Measurements from ENCODE around the gene FKBP5. TPM values are rescaled to one million over a fixed set of nuclear protein-coding genes. Genes with fewer than 3 reads are reported as not detected.

Gene FKBP5
- total and polyA plus RNA-seq, 9 of the 15 experiments (the other 6 are each of a cell fraction or from before 2014, with no cell fraction given): 32.7 to 151 (median 75.0) TPM

- TF ChIP-seq, protein P1, sequence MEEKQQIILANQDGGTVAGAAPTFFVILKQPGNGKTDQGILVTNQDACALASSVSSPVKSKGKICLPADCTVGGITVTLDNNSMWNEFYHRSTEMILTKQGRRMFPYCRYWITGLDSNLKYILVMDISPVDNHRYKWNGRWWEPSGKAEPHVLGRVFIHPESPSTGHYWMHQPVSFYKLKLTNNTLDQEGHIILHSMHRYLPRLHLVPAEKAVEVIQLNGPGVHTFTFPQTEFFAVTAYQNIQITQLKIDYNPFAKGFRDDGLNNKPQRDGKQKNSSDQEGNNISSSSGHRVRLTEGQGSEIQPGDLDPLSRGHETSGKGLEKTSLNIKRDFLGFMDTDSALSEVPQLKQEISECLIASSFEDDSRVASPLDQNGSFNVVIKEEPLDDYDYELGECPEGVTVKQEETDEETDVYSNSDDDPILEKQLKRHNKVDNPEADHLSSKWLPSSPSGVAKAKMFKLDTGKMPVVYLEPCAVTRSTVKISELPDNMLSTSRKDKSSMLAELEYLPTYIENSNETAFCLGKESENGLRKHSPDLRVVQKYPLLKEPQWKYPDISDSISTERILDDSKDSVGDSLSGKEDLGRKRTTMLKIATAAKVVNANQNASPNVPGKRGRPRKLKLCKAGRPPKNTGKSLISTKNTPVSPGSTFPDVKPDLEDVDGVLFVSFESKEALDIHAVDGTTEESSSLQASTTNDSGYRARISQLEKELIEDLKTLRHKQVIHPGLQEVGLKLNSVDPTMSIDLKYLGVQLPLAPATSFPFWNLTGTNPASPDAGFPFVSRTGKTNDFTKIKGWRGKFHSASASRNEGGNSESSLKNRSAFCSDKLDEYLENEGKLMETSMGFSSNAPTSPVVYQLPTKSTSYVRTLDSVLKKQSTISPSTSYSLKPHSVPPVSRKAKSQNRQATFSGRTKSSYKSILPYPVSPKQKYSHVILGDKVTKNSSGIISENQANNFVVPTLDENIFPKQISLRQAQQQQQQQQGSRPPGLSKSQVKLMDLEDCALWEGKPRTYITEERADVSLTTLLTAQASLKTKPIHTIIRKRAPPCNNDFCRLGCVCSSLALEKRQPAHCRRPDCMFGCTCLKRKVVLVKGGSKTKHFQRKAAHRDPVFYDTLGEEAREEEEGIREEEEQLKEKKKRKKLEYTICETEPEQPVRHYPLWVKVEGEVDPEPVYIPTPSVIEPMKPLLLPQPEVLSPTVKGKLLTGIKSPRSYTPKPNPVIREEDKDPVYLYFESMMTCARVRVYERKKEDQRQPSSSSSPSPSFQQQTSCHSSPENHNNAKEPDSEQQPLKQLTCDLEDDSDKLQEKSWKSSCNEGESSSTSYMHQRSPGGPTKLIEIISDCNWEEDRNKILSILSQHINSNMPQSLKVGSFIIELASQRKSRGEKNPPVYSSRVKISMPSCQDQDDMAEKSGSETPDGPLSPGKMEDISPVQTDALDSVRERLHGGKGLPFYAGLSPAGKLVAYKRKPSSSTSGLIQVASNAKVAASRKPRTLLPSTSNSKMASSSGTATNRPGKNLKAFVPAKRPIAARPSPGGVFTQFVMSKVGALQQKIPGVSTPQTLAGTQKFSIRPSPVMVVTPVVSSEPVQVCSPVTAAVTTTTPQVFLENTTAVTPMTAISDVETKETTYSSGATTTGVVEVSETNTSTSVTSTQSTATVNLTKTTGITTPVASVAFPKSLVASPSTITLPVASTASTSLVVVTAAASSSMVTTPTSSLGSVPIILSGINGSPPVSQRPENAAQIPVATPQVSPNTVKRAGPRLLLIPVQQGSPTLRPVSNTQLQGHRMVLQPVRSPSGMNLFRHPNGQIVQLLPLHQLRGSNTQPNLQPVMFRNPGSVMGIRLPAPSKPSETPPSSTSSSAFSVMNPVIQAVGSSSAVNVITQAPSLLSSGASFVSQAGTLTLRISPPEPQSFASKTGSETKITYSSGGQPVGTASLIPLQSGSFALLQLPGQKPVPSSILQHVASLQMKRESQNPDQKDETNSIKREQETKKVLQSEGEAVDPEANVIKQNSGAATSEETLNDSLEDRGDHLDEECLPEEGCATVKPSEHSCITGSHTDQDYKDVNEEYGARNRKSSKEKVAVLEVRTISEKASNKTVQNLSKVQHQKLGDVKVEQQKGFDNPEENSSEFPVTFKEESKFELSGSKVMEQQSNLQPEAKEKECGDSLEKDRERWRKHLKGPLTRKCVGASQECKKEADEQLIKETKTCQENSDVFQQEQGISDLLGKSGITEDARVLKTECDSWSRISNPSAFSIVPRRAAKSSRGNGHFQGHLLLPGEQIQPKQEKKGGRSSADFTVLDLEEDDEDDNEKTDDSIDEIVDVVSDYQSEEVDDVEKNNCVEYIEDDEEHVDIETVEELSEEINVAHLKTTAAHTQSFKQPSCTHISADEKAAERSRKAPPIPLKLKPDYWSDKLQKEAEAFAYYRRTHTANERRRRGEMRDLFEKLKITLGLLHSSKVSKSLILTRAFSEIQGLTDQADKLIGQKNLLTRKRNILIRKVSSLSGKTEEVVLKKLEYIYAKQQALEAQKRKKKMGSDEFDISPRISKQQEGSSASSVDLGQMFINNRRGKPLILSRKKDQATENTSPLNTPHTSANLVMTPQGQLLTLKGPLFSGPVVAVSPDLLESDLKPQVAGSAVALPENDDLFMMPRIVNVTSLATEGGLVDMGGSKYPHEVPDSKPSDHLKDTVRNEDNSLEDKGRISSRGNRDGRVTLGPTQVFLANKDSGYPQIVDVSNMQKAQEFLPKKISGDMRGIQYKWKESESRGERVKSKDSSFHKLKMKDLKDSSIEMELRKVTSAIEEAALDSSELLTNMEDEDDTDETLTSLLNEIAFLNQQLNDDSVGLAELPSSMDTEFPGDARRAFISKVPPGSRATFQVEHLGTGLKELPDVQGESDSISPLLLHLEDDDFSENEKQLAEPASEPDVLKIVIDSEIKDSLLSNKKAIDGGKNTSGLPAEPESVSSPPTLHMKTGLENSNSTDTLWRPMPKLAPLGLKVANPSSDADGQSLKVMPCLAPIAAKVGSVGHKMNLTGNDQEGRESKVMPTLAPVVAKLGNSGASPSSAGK (IDR thresholded peaks at IDR 0.05): peak; percentile 99
- TF ChIP-seq DIDO1 (tag; IDR thresholded peaks at IDR 0.05; ENCODE audit: low read depth) (peak; percentile 55; the same call in 1 of the 2 replicates), ZBED1 (IDR thresholded peaks at IDR 0.05) (peak; percentile 65; the same call in 1 of the 2 replicates), C11orf30 (IDR thresholded peaks at IDR 0.05; ENCODE audit: low read depth) (peak; percentile 92), FOSL1 (tag; conservative IDR thresholded peaks at IDR 0.05) (peak; percentile 90), HMGN3 (IDR thresholded peaks at IDR 0.05; ENCODE audit: borderline replicate concordance, extremely low read depth, insufficient read length, low read depth, low read length) (peak; percentile 95), PHTF2 (CRISPR knock-in tag; IDR thresholded peaks at IDR 0.05) (no peak), HMGXB4 (CRISPR knock-in tag; IDR thresholded peaks at IDR 0.05) (peak; percentile 82), ARID2 (IDR thresholded peaks at IDR 0.05) (no peak), ZNF263 (CRISPR knock-in tag; IDR thresholded peaks at IDR 0.05; ENCODE audit: borderline replicate concordance) (peak; percentile 64; the same call in 1 of the 2 replicates), USF1 (CRISPR knock-in tag; IDR thresholded peaks at IDR 0.05) (peak; percentile 85), KAT7 (CRISPR knock-in tag; IDR thresholded peaks at IDR 0.05; ENCODE audit: borderline replicate concordance) (no peak; the same call in 1 of the 2 replicates), HDAC1 (IDR thresholded peaks at IDR 0.05) (peak in 1 of 2 experiments; percentile 86; a peak in 2 of 4 replicates)
Measured at GRCh38 chr6:35727935-35728682, 39.4 kb upstream of the FKBP5 start (continued).
